Measurements from ENCODE around the gene PDZD8.
"Not testable (repeated sequence)": the region's sequence is repeated elsewhere in the genome, so short reads cannot be mapped to it uniquely, and the experiment has no call there.

PDZD8 gene

DNA sequence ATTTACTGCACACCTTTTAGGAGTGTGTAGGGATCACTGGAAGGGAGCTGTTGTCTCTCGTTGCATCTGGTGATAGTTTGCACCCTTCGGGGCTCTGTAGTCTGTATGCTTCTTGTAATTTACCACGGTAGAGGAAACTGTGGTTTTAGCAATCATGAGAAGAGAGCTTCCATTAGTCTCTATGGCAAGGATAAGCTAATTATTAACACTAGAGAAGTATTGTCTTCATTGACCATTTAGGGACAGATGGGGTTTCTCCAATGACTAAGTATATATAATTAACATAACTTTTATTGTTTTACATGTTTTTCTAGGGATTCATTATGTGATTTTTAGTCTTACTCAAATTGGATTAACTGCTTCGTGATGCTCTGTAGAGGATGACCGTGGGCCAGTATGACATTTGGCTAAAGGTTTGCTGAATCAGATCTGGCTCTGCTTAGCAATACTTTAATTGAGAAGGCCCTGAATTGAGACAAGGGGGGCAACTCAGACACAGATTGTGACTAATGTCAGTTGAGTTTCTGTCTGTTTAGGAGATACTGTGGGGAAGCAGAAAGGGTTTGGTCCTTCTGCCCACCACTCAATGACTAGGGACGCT, 125.6 kb downstream of the PDZD8 start:
- DNase-seq, result no peak

DNA sequence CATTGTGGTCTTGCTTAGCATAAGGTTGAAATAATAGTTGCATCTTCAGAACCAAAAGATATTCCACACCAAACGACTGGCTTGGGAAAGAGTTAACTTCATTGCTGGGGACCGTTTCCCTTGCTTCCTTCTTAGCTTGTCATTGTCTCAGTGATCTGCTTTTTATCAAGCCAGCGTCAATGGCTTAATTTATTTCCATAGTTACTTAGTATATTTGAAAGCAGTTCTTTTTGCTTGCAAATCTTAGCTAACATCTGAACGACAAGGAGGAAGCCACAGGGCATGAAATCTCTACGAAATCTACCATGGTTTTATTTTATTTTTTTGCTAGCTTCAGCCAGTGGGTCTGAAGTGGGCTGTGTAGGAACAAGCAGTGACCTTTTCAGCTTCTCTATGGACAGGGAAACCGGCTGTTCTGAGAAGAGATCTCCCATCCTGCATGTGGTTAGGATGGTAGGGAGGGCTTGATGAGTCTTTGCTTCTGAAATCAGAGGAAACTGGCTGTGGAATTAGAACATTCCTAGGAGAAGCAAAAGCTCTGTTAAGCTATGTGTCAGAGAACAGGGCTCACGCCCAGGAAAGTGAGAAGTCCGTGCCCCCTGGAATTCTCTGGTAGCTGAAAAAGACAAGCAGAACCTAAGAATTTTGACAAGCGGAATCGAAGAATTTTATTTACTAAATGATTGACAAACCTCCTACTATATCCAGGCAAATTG, 126.3 kb downstream of the PDZD8 start:
- DNase-seq, result no peak

DNA sequence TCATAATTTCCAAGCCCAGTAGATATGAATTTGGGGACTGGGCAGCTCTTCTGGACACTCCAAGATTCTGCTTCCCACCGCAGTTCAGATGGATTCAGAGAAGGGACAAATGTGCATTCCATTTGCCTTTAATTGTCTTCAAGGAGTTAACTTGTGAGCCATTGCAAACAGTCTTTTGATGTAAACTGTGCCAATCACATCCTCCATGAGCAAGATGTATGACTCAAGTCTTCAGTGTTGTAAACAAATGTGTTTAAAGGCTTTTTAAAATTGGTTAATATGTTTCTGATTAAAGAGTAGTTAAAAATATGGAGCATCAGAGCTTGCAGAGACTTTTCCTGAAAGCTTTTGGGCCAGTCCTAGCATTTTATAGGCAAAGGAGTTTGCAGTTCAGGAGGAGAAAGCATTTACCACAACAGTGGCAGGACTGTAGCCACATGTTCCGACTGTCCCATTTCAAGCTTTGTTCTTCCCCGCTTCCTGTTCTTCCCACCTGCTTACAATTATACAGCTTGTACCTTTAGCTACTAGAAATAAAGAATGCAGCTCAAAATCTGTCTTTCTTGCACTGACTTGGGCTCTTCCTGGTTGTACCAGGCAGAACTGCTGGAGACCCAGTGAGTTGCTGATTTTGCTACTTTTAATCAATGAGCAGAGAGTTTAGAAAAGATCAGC, 128.1 kb downstream of the PDZD8 start:
- DNase-seq, result no peak

DNA sequence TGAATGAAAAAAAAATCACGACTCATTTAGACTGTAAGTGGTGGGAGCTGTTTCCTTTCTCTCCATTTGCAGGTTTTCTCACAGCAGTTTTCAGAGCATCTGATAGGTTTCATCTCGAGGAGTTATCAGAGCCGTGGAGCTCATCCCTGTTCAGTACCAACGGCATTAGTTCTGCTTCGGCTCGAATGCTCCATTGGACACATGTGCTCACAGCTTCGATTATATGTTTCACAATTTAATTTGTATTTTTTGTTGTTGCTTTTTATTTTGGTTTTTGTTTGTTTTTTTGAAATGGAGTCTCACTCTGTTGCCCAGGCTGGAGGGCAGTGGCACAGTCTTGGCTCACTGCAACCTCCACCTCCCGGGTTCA, 132.8 kb downstream of the PDZD8 start:
- DNase-seq, result no peak

DNA sequence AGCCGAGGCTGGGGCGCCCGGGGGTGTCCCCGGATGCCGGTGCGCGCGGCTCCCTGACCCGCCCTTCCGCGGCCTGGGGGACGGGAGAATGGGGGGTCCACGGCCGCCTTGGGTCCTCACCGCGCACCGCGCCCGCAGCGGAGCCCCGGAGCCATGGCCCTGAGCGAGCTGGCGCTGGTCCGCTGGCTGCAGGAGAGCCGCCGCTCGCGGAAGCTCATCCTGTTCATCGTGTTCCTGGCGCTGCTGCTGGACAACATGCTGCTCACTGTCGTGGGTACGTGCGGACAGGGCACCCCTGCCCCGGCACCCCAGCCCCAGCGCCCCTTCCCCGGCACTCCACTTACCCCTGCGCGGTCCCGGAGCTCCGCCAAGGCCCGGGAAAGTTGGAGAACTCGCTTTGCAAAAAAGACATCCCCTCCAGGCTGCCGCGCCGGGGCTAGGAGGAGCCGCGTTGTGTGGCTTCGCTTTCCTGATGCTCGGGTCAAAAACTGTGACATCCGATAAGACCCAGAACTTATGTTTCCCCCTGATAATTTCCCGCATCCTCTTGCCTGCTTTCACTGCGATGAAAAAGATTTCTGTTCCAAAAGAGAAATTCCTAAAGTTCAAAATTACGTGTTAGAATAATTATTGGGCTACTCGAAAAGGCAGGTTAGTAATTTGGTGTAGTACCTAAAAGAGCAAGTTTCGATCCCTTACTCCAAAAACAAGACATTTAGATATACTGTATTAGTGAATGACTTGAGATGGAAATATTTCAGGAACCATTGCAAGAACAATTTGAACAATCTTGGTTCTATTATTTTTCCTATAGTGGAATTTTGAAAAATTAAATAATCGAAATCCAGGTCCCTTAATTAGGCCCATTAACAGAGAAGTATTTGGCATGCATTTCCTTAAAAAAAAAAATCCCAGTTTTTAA, 133.4 kb downstream of the PDZD8 start:
- no peak for DNase-seq

DNA sequence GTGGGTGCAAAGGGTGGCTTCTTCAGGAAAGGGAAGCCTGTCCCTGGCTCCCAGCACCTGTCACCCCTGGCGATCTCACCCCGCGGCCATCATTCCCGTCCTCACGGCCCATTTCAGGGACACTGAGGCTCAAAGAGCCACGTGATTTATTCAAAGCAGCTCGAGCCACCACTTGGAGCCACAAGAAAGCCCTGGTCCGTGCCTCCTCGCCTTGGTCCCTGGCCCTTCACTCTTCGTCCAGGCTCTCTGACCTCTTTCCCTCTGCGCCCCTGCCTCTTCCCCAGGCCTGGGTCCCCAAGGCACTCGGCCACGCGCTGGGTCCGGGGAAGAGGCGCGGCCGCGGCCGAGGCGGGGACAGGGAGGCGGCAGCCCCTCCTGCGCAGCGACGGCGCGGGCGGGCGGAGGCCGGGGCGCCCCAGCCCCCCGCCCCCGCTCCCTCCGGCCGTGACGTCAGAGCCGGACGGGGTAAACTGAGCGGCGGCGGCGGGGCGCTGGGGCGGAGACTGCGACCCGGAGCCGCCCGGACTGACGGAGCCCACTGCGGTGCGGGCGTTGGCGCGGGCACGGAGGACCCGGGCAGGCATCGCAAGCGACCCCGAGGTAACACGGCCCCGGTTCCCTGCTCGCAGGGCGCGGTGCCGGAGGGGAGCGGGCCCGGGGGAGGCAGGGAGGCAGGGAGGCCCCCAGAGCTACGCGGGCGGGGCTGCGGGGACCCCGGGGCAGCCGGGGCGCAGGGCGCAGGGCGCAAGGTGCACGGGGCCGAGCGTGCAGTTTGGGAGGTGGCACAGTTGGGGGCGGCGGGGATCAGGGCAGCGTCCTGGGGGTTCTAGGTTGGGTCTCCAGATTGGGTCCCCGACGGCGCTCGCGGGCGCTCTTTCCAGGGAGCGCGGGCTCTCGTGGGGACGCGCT, 134.4 kb downstream of the PDZD8 start, which contains the start of gene SLC18A2:
SLC18A2 (plus strand) TSS at position 494 of the 909 bp plus-strand sequence. CDS start 580 bp downstream, outside the sequence.
- DNase-seq, result no peak

DNA sequence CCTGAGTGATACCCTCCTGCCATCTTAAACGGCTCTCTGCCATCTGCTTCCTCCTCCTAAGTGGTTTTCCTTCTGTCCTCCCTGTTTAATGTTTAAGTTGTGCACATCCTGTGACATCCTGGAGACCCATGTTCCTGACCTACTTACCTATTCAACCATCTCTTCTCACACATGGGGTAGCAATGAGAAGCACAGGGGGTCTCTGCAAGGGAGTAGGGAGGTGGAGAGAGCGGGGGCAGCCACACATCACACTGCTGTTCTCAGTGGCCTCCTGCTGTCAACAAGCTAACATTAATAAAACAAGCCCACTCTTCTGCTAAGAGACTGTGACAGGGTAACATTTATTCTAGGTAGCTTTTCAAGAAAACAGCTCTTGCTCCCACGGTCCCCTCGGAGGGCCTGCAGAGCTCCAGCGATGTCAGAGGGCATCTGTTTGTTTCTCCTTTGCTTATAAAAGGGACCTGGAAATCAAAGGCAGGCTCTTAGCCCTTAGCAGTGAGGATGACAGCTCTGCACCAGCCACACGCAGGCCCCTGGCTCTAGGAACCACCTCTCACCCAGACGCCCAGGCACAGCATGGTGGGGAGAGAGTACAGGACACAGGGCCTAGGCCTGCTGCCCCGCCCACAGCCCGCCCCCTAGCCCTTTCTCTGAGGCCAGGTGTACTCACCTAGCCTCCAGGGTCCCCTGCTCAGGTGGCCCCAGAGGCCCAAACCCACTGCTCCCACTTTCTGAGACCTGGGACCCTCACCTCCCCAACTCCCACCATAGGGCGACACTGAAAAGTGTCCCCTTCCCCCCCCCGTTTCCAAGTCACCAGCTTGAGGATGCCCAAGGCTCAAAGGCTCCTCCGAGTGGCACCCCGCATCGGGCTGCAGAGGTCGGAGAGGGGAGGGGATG, 135.3 kb downstream of the PDZD8 start:
- DNase-seq, result no peak

DNA sequence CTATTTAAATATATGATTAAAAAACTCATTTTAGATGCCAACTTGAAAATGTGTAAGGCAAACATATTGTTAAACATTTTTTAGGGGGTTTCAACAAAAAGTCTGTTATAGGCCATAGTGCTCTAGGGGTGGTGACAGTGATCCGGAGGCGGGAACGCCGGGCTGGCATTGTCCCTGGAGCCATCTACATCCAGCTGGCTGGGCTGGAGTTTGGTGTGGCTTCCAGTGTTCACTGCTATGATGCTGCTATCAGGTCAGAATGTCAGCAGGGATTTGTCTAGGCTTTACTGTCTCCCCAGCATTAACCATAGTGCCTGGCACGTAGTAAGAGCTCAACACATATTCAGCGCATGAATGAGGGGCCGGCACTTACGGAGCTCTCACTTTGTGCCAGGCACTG, 136.2 kb downstream of the PDZD8 start:
- DNase-seq, result no peak

DNA sequence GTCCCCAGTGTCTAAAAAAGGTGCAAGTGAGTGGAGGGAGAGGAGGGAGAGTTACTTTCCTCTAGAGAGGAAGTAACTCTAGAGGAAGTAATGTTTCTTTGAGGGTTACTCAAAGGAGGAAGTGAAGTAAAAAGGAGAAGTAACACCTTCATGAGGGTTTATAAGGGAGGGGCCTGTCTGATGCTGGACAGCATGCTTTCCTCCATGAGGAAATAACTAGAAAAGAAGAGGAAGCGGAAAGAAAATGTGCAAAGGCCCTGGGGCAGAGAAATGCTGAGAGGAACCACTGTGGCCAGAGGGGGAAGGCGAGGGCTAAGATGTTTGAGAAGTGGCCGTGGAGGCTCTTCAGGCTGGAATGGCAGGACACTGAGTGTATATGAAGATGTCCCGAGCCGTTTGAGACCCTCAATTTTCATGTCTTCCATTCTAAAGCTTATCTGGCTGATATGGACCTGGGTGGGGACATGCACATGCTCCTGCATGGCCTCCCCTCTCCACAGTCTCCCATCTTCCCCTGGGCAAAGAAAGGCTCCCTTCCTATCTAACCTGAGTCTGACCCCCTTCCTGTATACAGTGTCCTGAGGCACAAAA, 137.7 kb downstream of the PDZD8 start:
- DNase-seq, result no peak

DNA sequence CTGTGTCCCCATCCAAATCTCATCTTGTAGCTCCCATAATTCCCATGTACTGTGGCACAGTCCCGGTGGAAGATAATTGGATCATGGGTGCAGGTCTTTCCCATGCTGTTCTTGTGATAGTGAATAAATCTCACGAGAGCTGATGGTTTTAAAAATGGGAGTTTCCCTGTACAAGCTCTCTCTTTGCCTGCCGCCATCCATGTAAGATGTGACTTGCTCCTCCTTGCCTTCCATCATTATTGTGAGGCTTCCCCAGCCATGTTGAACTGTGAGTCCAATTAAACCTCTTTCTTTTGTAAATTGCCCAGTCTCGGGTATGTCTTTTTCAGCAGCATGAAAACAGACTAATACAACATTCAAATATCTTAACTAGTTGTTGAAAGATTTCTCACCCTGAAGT, 145.1 kb downstream of the PDZD8 start:
- DNase-seq, result not testable (repeated sequence)

DNA sequence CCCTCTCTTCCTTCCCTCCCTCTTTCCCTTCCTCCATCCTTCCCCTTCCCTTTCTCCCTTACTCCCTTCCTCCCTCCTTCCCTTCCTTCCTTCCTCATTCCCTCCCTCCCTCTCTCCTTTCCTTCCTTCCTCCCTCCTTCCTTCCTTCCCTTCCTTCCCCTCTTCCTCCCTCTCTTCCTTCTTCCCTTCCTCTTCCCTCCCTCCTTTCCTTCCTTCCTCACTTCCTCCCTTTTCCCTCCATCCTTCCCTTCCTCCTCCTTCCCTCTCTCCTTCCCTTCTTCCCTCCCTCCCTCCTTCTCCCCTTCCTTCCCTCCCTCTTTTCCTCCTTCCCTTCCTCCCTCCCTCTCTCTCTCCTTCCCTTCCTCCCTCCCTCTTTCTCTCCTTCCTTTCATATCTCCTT, 147.0 kb downstream of the PDZD8 start:
- DNase-seq, result no peak
